Measurements from ENCODE around the gene COL18A1. TPM values are rescaled to one million over a fixed set of nuclear protein-coding genes. Genes with fewer than 3 reads are reported as not detected.
"Not testable (repeated sequence)": the region's sequence is repeated elsewhere in the genome, so short reads cannot be mapped to it uniquely, and the experiment has no call there.

COL18A1 gene
- total RNA-seq, 1 donor from 2014 or later, result 535 TPM

- TF ChIP-seq, protein P1, sequence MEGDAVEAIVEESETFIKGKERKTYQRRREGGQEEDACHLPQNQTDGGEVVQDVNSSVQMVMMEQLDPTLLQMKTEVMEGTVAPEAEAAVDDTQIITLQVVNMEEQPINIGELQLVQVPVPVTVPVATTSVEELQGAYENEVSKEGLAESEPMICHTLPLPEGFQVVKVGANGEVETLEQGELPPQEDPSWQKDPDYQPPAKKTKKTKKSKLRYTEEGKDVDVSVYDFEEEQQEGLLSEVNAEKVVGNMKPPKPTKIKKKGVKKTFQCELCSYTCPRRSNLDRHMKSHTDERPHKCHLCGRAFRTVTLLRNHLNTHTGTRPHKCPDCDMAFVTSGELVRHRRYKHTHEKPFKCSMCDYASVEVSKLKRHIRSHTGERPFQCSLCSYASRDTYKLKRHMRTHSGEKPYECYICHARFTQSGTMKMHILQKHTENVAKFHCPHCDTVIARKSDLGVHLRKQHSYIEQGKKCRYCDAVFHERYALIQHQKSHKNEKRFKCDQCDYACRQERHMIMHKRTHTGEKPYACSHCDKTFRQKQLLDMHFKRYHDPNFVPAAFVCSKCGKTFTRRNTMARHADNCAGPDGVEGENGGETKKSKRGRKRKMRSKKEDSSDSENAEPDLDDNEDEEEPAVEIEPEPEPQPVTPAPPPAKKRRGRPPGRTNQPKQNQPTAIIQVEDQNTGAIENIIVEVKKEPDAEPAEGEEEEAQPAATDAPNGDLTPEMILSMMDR (conservative IDR thresholded peaks at IDR 0.05; ENCODE audit: low read depth, low read length), result no peak
- DNase-seq (ENCODE audit: low read depth), result no peak
- no peak overlapping the region for H3K4me3 ChIP-seq (ENCODE audit: low read depth, low read length)
Measured at GRCh38 chr21:45358711-45359310, 46.2 kb upstream of the COL18A1 start.

DNA sequence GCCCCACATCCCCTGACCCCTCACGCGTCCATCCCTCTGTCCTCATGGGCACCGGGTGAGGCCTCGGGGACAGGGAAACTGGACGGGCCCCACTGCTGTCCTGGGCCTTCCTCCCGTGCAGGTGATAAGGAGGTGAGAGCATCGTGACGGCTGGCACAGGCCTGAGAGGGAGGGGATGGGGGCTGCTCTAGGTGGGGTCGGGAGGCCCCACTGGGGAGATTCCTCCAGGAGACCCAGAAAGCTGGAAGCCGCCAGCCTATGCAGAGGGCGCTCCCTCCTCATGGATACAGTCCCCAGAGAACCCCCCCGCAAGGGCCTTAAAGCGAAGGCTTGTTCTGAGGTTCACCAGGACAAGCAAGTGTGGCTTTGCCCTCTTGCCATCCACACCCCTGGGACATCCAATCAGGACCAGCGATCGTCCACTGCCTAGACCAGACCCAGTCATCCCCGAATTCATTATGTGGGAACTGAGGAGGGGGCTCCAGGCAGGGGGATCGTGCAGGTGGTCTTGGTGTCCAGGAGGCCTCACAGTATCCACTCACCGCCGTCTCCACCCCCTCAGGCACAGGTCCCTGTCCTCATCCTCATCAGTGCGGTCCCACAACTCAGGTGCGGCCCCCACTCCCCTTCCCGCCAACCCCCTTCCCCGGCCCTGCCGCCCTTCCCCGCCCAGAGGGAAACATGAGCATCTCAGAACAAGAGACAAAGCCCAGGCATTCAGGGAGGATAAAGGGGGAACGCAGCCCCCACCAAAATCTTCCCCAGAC lies 45.3 kb upstream of the COL18A1 start:
- no peak overlapping the region for H3K4me3 ChIP-seq (ENCODE audit: low read depth, low read length)
- DNase-seq (ENCODE audit: low read depth), result no peak
- TF ChIP-seq, protein P1 (conservative IDR thresholded peaks at IDR 0.05; ENCODE audit: low read depth, low read length), result no peak

DNA sequence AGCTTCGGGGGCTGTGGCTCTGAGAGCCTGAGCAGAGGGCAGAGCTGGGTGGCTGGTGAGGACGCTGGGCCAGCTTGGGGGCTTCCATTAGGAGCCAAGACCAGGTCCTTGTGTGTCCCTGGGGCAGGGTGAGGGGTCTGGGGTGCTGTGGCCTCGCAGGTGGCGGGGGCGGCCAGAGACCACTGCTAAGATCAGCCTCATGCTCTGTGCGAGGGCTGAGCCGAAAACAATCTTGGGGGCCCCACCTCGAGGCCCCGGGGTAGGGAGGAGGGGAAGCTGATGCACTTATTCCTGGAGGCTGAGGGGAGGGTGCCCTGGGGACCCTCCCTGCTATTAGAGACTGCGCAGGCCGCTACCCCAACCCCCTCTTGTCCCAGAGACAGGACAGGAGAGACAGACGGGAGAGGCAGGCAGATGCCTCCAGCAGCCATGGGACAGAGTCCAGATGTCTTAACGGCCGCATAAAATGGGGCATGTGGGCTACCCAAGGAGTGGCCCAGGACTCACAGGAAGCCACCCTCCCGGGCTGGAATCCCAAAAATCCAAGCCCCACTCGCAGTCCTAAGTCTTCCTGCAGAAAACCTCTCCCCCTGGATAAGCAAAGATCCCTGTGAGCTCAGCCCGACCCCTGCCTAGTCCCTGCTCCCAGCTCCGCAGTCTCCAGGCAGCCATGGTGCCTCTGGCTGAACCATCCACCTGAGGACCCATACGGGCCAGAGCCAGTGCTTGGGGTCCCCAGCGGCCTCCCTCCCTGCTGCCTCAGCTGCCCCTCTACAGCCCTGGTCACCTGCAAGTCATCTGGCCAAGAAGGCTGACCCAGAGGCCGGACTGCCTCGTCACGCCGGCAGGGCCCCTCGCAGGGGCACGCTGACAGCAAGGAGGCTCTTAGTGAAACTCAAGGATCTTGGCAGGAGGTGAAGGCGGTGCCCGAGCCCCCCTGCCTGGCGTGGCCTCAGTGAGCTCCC lies 43.6 kb upstream of the COL18A1 start:
- TF ChIP-seq, protein P1 (conservative IDR thresholded peaks at IDR 0.05; ENCODE audit: low read depth, low read length), result no peak
- no peak for DNase-seq (ENCODE audit: low read depth)
- H3K4me3 ChIP-seq (ENCODE audit: low read depth, low read length), result no peak overlapping the region

DNA sequence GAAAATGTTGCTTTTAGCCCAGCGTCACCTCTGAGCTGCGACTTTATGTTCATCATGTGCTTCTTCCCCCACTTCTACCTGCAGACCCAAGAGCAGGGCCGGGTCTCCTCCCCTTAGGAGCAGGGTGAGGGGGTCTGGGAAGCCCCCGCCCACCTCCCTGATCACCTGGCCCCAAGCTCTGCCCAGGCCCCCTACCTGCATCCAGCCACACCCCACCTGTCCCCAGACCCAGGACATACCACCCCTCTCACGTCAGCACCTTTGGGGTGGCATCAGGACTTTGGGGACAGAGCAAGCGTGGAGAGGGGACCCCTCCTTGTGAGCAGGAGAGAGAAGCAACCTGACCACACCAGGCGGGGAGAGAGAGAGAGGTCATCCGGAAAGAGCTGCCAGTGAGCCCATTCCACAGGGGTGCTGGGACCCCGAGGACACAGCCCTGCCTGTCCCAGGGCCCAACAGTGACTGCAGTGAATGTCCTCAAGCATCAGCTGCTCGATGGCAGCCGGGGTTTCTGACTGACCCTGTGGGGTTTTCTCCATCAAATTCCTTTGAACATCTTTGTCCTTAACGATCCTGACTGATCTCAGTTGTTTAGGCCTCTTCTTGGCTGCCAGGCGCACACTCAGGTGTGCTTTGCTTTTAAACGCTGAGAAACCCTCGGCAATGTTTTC lies 42.8 kb upstream of the COL18A1 start:
- TF ChIP-seq, protein P1 (conservative IDR thresholded peaks at IDR 0.05; ENCODE audit: low read depth, low read length), result no peak
- H3K4me3 ChIP-seq (ENCODE audit: low read depth, low read length), result no peak overlapping the region
- no peak for DNase-seq (ENCODE audit: low read depth)

GRCh38 chr21:45362748-45363145 lies 42.2 kb upstream of the COL18A1 start:
- H3K4me3 ChIP-seq (ENCODE audit: low read depth, low read length), result no peak overlapping the region
- no peak for DNase-seq (ENCODE audit: low read depth)
- TF ChIP-seq, protein P1 (conservative IDR thresholded peaks at IDR 0.05; ENCODE audit: low read depth, low read length), result no peak

- not testable (repeated sequence) for H3K4me3 ChIP-seq (ENCODE audit: low read depth, low read length); DNase-seq (ENCODE audit: low read depth)
Measured at GRCh38 chr21:45363272-45363671, 41.7 kb upstream of the COL18A1 start.

All from epithelial cell of proximal tubule (primary cell).